Measurements from ENCODE around the gene SFT2D2. TPM values are rescaled to one million over a fixed set of nuclear protein-coding genes. Genes with fewer than 3 reads are reported as not detected.

Gene SFT2D2
- total RNA-seq (ENCODE audit: low replicate concordance): 25.0 and 30.5 TPM in 2 replicates

DNA sequence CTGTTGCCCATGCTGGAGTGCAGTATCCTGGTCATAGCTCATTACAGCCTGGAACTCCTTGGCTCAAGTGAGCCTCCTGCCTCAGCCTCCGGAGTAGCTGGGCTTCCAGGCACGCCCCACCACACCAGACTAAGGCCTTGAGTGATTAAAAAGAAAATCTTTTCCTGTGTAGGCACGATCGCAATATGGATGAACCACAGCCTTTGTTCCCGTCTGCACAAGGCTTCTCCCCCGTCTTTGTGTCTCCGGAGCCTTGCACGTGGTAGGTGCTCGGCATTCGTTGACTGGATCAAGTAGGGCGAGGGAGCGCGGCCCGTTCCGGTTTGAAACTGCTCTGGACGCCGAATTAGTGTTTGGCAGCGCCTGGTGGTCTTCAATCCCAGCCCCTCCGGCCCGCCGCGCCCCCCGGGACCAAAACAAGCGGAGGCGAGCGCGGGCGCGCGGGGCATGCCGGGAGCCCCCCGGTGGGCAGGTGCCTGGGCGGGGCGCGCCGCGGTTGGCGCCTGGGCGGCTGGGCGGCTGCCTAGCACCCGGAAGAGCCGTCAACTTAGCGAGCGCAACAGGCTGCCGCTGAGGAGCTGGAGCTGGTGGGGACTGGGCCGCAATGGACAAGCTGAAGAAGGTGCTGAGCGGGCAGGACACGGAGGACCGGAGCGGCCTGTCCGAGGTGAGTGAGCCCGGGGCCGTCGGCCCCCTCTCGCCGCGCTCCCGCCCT lies at the start of gene SFT2D2:
Gene SFT2D2, plus strand, starts transcription at position 529 of the 715 bp plus-strand sequence. Its CDS starts 76 bp downstream, at position 605.
- Histone ChIP-seq H3K4me2 (peak within 1 kb of the TSS; percentile 95), H3K27ac (peak within 1 kb of the TSS; percentile 22), H4K20me1 (ENCODE audit: low read depth) (no peaks in the 10 kb centered on the region), H3F3A (ENCODE audit: low read depth) (no peaks in the 10 kb centered on the region), H3K4me3 (peak within 1 kb of the TSS; percentile 76), H3K9me3 (ENCODE audit: low read depth) (no peaks in the 10 kb centered on the region), H3K9ac (peak within 1 kb of the TSS; percentile 48), H3K79me2 (ENCODE audit: low read depth) (peaks cover 40% of the 10 kb centered on the region), H2AFZ (replicated peaks) (peak within 1 kb of the TSS; percentile 92), H3K27me3 (no peaks in the 10 kb centered on the region), H3K36me3 (no peaks in the 10 kb centered on the region), H3K4me1 (peaks cover 8% of the 10 kb centered on the region)
- peak; percentile 73 for DNase-seq (ENCODE audit: low spot score)
- Mint-ChIP-seq H3K27ac (peak within 1 kb of the TSS; percentile 99), H3K4me3 (peak within 1 kb of the TSS; percentile 95), H3K36me3 (peaks cover 4% of the 10 kb centered on the region), H3K9me3 (peaks cover 3% of the 10 kb centered on the region), H3K27me3 (ENCODE audit: insufficient read depth, low read depth) (no peaks in the 10 kb centered on the region), H3K4me1 (peaks cover 26% of the 10 kb centered on the region)
- TF ChIP-seq EZH2phosphoT487 (IDR thresholded peaks at IDR 0.05): no peak

DNA sequence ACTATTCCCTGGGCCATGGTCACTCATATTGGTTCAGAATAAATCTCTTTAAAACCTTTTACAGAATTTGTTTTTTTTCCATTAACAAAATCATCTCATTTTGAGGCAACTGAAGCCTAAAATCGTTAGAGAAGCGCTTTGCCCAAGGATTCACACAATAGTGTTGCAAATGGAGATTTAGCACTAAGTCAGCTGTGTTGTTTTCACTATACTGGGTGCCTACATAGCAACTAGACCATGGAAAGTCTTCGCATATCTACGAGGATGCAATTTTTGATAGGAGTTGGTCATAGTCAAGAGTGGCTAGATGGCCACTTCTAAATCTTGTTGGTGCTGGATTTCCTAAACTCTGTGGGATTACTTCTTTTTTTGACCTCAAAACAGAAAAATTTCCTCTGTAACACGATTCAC lies 47.6 kb upstream of the SFT2D2 start:
- H3K9me3 Mint-ChIP-seq: peaks cover 2% of the 10 kb centered on the region
- TF ChIP-seq CTCF (IDR thresholded peaks at IDR 0.05) (no peak), EZH2 (IDR thresholded peaks at IDR 0.05) (no peak), EZH2phosphoT487 (IDR thresholded peaks at IDR 0.05) (no peak)
- no peak overlapping the region for H3K27ac Mint-ChIP-seq
- H3K4me3 ChIP-seq: peak overlapping the region; percentile 67
- peak overlapping the region; percentile 36 for H3K4me2 ChIP-seq
- H3K27ac ChIP-seq: peak overlapping the region; percentile 14
- H3F3A ChIP-seq (ENCODE audit: low read depth): peaks cover 18% of the 10 kb centered on the region
- peak overlapping the region; percentile 69 for H2AFZ ChIP-seq (replicated peaks)
- no peak overlapping the region for H3K9ac ChIP-seq
- H3K27me3 ChIP-seq: no peaks in the 10 kb centered on the region
- no peaks in the 10 kb centered on the region for H3K9me3 ChIP-seq (ENCODE audit: low read depth)
- H3K36me3 Mint-ChIP-seq: no peaks in the 10 kb centered on the region
- H3K27me3 Mint-ChIP-seq (ENCODE audit: insufficient read depth, low read depth): peaks cover 7% of the 10 kb centered on the region
- H4K20me1 ChIP-seq (ENCODE audit: low read depth): no peaks in the 10 kb centered on the region
- H3K36me3 ChIP-seq: no peaks in the 10 kb centered on the region
- H3K79me2 ChIP-seq (ENCODE audit: low read depth): peaks cover 41% of the 10 kb centered on the region
- peaks cover 9% of the 10 kb centered on the region for H3K4me1 ChIP-seq
- no peak overlapping the region for H3K4me3 Mint-ChIP-seq
- no peak for DNase-seq (ENCODE audit: low spot score)
- no peaks in the 10 kb centered on the region for H3K4me1 Mint-ChIP-seq

DNA sequence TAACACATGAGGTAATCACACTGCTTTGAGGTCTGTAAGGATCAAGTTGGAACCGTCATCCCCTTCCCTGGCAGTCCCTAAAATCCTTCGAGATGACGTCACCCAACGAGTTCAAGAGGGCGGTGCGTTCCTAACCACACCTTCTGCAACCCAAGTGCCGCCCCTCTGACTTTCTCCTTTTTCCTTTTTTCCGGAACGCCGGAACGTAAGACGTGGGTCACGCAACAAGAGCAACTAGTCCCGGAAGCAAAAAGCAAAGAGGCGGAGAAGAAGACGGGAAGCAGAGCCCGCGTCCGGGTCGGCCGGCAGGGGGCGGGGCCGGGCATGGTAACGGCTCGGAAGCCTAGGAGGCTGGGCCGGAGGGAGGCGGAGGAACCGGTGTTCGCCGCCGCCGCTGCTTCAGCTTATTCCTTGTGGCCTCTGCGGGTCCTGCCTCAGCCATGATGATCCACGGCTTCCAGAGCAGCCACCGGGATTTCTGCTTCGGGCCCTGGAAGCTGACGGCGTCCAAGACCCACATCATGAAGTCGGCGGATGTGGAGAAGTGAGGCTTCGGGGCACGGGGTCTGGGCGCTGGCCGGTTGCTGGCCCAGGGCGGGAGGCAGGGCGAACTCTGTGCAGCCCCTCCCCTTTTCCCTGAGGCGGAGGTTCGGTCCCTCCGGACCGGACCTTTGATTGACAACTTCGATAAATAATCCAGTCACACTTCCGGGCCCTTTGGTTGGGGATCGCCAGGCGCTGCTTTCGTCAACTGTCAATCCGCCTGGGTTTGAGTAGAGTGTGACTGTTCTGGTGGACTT lies 47.0 kb upstream of the SFT2D2 start, which contains the start of gene TIPRL:
Gene TIPRL, plus strand, starts transcription at position 325 of the 800 bp plus-strand sequence. Its CDS starts 116 bp downstream, at position 441.
- Histone ChIP-seq H3K9ac (peak within 1 kb of the TSS; percentile 63), H3K9me3 (ENCODE audit: low read depth) (no peaks in the 10 kb centered on the region), H3K27me3 (no peaks in the 10 kb centered on the region), H2AFZ (replicated peaks) (peak within 1 kb of the TSS; percentile 94), H3K4me1 (peaks cover 9% of the 10 kb centered on the region), H3K4me2 (peak within 1 kb of the TSS; percentile 92), H3K27ac (peak within 1 kb of the TSS; percentile 87), H3K36me3 (no peaks in the 10 kb centered on the region), H3K79me2 (ENCODE audit: low read depth) (peaks cover 43% of the 10 kb centered on the region), H3K4me3 (peak within 1 kb of the TSS; percentile 67), H4K20me1 (ENCODE audit: low read depth) (no peaks in the 10 kb centered on the region), H3F3A (ENCODE audit: low read depth) (peaks cover 18% of the 10 kb centered on the region)
- Mint-ChIP-seq H3K4me1 (no peaks in the 10 kb centered on the region), H3K27ac (no peak within 1 kb of the TSS), H3K4me3 (no peak within 1 kb of the TSS), H3K27me3 (ENCODE audit: insufficient read depth, low read depth) (peaks cover 7% of the 10 kb centered on the region), H3K9me3 (peaks cover 2% of the 10 kb centered on the region), H3K36me3 (no peaks in the 10 kb centered on the region)
- TF ChIP-seq CTCF (IDR thresholded peaks at IDR 0.05): peak; percentile 74
- TF ChIP-seq EZH2 (IDR thresholded peaks at IDR 0.05): no peak
- no peak for TF ChIP-seq EZH2phosphoT487 (IDR thresholded peaks at IDR 0.05)
- DNase-seq (ENCODE audit: low spot score): peak; percentile 97

Data from neural progenitor cell (in vitro differentiated cells).